ENCODE measurements around the gene STC2.
"Not testable (repeated sequence)": the region's sequence is repeated elsewhere in the genome, so short reads cannot be mapped to it uniquely, and the experiment has no call there.

STC2 gene

GRCh38 chr5:173296737-173297676 is 31.2 kb downstream of the STC2 start:
- no peak for FAIRE-seq
- DNase-seq (ENCODE audit: low spot score) = no peak

- no peak for FAIRE-seq
Observed at GRCh38 chr5:173295796-173296195, 32.4 kb downstream of the STC2 start.

GRCh38 chr5:173294673-173295320 is 33.4 kb downstream of the STC2 start:
- FAIRE-seq = no peak

More at GRCh38 chr5:173295796-173296195, 32.4 kb downstream of the STC2 start:
- no peak for DNase-seq (ENCODE audit: low spot score)

GRCh38 chr5:173293817-173294672 is 34.2 kb downstream of the STC2 start:
- peak; percentile 80 for DNase-seq (ENCODE audit: low spot score)
- FAIRE-seq = no peak

More at GRCh38 chr5:173294673-173295320, 33.4 kb downstream of the STC2 start:
- no peak for DNase-seq (ENCODE audit: low spot score)

GRCh38 chr5:173291722-173292658 is 36.2 kb downstream of the STC2 start:
- no peak for FAIRE-seq
- no peak for DNase-seq (ENCODE audit: low spot score)

- DNase-seq (ENCODE audit: low spot score) = no peak
- FAIRE-seq = no peak
Observed at GRCh38 chr5:173290477-173291131, 37.6 kb downstream of the STC2 start.

- DNase-seq (ENCODE audit: low spot score) (no peak), FAIRE-seq (no peak)
Observed at GRCh38 chr5:173289372-173289771, 38.8 kb downstream of the STC2 start.

- DNase-seq (ENCODE audit: low spot score) (no peak), FAIRE-seq (no peak)
Observed at GRCh38 chr5:173288632-173289031, 39.6 kb downstream of the STC2 start.

GRCh38 chr5:173287086-173287485 is 41.1 kb downstream of the STC2 start:
- DNase-seq (ENCODE audit: low spot score) (no peak), FAIRE-seq (no peak)

- DNase-seq (ENCODE audit: low spot score) = not testable (repeated sequence)
- peak; percentile 97 for FAIRE-seq
Observed at GRCh38 chr5:173284343-173284958, 43.8 kb downstream of the STC2 start.

GRCh38 chr5:173283318-173284288 is 44.6 kb downstream of the STC2 start:
- DNase-seq (ENCODE audit: low spot score) (peak; percentile 90), FAIRE-seq (peak; percentile 90)

GRCh38 chr5:173282916-173283315 is 45.3 kb downstream of the STC2 start:
- FAIRE-seq (no peak), DNase-seq (ENCODE audit: low spot score) (no peak)

GRCh38 chr5:173281910-173282309 is 46.3 kb downstream of the STC2 start:
- FAIRE-seq (no peak), DNase-seq (ENCODE audit: low spot score) (no peak)

GRCh38 chr5:173279166-173279565 is 49.0 kb downstream of the STC2 start:
- FAIRE-seq (no peak), DNase-seq (ENCODE audit: low spot score) (no peak)

- DNase-seq (ENCODE audit: low spot score) = no peak
Observed at GRCh38 chr5:173278641-173279040, 49.6 kb downstream of the STC2 start.

GRCh38 chr5:173278172-173278571 is 50.0 kb downstream of the STC2 start:
- FAIRE-seq (no peak), DNase-seq (ENCODE audit: low spot score) (no peak)

More at GRCh38 chr5:173278641-173279040, 49.6 kb downstream of the STC2 start:
- no peak for FAIRE-seq

GRCh38 chr5:173274771-173275170 is 53.4 kb downstream of the STC2 start:
- FAIRE-seq (no peak), DNase-seq (ENCODE audit: low spot score) (no peak)

GRCh38 chr5:173271419-173271818 is 56.8 kb downstream of the STC2 start:
- FAIRE-seq (no peak), DNase-seq (ENCODE audit: low spot score) (no peak)
